HT-29 (cell line): Measurements from ENCODE around the gene RREB1. TPM values are rescaled to one million over a fixed set of nuclear protein-coding genes. Genes with fewer than 3 reads are reported as not detected.

Source experiments
- DNase-seq: peaks from one replicate; pipeline ENCODE4 v3.0.0-alpha.2; 2015; ENCODE audit warnings: low spot score
- total RNA-seq: library from RNA; depleted of rRNA; stranded (reverse); fragments of >200 nt; shearing (Covaris generic); gene quantifications from 2 replicates; pipeline ENCODE4 v1.2.3, GENCODE V29; 2014

The RREB1 gene
- total RNA-seq, 1 experiment from 2014 or later, result 23.9 TPM

DNA sequence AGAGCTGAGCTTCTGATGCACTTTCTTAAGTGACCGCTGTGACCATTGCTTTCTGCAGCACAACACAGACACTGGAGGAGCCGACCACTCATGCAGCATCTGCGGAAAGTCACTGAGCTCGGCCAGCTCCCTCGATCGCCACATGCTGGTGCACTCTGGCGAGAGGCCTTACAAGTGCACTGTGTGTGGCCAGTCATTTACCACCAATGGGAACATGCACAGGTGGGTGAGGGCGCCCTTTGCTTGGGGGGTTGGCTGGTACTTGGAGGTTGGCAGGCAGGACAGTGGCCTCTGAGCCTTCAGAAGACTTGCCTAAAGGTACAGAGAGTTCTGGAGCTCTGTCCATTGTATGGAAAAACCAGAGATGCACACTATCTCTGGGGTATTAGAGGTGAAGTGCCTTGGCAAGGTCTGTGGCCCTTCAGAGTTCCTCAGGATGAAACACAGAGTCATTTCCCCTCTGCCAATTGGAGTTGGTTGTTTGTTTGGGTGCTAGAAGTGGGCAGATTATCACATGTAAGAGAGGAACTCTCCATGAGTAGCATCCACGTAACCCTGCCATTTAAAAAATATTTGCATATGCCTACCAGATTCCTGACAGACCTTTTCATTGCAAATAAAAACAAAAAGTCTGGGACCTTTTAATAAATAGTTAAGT, 81.5 kb downstream of the RREB1 start:
- DNase-seq, result no peak

DNA sequence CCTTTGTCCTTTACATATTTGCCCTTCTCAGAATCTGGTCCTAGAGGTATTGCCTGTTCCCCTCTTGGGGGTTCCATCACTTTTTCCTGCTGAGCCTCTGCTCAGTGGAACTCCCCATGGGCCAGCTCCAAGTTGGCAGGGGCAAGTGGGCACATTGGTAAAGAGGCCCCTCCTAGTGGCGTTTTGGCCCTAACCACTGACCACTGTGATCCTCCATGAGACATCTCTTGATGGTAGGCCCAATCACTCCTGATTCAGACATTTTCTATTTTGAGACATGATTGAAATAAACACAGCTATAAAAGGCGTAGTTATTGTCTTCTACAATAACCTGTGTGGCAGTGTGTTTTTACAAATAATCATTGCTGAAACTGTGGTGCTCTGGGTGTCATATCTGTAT, 83.0 kb downstream of the RREB1 start:
- no peak for DNase-seq

GRCh38 chr6:7193122-7193521, 85.4 kb downstream of the RREB1 start:
- no peak for DNase-seq

DNA sequence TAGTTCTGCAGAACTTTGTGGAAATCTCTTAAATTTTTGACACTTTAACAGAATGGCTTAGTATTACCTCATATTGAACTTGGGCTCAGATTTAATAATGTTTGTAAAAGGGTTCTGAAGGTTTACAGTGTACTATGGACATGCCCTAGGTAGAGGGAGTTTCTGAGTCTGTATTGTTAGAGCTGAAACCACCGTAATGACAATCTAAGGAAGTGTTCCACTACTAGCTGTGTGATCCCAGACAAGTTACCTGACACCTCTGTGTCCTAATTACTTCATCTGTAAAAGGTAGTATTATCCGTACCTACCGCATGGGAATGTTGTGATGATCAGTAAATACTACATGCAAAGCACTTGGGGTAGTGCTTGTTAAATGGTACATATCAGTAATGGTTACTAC, 86.9 kb downstream of the RREB1 start:
- no peak for DNase-seq

GRCh38 chr6:7195339-7196018, 87.7 kb downstream of the RREB1 start:
- DNase-seq, result no peak

DNA sequence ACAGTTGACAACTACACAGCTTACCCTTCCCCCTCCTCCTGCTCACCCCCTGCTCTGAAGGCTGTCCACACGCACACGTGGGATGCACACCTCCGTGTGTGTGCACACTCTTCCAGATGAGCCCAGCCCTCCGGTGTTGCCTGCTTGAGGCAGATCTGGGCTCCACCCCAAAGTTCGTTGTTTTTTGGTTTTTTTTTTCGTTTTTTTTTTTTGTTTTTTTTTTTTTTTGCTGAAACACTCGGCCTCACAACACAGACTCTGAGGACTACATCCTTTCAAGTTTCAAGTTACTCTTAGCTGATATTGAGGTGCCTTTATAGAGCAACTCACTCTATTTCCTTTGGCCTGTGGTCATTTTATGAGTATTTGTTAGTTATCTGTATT, 88.2 kb downstream of the RREB1 start:
- no peak for DNase-seq

DNA sequence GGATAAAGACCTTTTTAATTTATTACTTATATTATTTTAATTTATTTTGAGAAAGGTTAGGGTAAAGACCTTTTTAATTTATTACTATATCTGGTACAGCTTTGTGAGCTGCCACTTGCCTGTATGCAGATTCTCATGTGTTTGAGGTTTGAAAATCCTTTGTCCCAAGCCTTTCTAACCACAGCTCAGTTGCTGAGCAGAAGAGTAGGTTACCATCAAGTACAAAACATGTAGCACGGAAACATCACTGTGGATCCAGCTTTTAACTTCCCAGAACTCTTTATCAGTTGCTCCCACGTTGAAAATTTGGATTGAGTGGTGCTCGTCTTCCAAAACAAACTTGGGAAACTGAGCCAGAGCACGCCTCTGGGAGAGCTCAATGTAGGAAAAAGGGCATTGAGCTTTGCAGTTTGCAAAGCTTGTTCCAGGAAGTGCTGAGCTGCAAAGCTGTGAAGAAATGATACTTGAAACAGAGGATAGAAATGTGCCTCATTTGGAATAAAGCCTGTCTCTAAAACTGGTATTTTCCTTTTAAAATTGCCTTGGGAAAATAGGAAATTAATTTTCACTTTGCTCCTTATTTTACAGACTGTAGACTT, 89.0 kb downstream of the RREB1 start:
- no peak for DNase-seq

DNA sequence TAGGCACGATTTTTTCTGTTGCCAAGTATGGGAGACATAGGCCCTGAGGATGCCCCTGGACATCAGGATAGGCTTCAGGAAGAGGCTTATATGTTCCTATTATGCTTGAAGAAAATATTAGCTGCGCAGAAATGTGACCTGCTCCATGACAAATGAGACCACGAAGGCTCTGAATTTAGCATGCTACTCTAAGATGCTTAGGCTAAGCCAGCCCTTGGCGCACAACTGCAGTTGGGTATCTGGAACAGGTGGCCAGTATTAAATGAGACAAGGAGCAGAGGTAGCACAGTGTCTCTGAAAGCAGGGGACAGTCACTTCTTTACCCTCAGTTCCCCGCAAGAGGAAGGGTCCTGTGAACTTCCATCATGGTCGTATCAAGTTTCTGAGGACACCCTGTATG, 90.0 kb downstream of the RREB1 start:
- DNase-seq, result no peak

- no peak for DNase-seq
These were observed 91.4 kb downstream of the RREB1 start for GRCh38 chr6:7198833-7199800.

DNA sequence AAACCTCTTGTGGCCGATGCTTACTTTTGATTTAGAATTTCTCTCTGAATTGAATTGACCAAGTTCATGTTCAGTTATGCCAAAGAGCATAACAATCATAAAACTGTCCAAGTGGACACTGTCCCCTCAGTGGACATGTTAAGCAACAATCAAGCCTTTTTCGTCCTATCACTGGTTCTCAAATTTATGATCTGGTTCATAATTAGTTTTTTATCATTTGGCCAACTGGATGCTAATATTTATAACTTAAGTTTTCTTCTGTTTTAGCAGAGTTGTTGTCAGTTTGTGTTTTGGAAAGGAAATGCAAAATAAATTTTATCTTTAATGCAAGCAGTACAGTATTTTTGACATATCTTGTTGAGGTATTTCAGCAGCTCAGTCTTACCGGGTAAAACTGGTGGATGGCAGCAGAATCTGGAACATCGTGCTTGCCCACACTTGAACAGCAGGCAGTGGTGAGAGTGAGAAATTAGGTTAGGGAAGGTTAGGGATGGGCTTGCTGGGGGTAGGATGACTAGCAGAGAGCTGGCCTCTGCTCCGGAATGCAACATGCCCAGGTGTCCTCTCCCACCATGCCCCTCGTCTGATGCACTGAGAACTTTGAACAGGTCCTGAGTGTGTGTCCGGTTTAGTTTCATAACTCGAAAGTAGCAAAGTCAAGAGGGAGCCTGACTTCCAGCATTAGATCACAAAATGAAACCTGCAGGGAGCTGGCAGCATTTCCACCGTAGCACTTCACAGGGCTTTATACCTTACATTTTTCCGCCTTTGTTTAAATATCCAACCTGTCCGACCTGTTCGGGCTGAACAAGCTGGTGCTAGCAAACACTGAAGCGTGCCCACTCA, 93.1 kb downstream of the RREB1 start:
- peak; percentile 80 for DNase-seq

GRCh38 chr6:7201444-7201731, 93.6 kb downstream of the RREB1 start:
- peak; percentile 3 for DNase-seq

DNA sequence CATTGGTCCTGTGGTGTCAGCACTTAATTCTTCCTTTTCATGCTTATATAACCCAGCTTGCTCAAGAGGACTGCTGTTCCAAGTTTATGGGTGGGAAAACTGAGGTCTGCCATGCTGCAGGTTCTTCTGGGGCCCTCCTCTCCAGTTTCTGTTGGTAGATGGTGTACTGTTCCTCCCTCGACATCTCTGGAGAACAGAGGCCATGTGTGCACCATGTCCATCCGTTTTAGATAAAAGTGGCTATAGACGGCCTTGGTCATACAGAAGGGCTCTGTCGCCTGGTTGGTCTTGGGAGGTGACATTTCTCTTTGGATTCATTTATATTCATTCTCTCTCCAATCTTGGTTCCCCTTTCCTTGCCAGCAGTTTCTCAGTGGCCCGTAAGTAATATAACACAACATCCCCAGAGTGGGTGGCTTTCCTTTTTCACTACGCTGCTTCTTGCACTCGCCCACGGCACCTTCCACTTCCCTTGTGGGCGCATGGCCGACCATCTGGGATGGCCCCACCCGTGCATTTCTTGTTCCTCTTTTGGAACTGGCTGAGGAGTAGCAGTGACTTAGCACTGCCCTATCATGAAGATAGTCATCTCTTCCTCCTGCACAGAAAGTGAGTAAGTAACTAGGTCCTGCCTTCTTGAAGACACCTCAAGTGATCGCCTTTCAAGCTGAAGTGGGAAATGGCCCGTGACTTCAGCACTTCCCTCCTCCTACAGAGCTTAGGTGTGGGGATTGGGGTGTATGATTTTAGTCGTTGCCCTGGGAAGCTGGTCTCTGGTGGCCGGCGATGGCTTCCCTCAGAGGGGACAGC, 94.2 kb downstream of the RREB1 start:
- DNase-seq, result no peak

DNA sequence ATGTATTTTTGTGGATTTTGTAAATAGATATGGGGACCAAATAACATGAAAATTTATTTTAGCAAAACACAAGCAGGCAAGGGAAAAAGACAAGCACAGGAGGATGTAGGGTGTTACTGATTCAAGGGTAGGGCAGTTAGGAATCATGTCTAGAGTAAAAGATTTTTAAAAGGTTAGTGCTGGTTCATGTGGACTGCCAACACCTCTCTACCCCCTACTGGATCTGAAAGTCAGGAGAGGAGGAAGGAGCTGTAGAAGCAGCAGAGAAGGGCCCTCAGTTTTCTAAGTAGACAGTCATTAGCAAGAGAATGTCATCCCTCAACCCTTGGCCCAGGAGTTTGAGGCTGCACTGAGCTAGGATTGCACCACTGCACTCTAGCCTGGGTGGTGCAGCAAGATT, 95.2 kb downstream of the RREB1 start:
- DNase-seq, result no peak

- no peak for DNase-seq
These were observed 96.2 kb downstream of the RREB1 start for GRCh38 chr6:7203939-7204338.

DNA sequence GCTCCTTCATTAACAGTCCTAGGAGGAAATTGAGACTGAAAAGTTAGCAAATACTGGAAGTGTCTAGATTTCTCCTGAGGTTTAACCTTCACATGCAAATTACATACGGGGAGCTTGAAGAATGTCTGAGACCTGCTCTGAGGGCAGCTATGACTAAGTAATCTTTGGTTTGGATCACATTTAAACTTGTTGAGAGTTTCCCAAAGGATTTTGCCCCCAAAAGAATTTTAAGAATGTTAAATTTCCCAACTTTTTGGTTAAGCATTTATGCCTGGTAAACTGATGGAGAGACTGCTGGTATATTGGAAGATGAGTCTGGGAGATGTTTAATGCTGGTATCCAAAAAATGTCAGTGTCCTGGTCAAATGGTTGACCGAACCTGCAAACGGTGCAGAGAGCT, 97.0 kb downstream of the RREB1 start:
- DNase-seq, result no peak

GRCh38 chr6:7207720-7208119, 100.0 kb downstream of the RREB1 start:
- DNase-seq, result no peak

DNA sequence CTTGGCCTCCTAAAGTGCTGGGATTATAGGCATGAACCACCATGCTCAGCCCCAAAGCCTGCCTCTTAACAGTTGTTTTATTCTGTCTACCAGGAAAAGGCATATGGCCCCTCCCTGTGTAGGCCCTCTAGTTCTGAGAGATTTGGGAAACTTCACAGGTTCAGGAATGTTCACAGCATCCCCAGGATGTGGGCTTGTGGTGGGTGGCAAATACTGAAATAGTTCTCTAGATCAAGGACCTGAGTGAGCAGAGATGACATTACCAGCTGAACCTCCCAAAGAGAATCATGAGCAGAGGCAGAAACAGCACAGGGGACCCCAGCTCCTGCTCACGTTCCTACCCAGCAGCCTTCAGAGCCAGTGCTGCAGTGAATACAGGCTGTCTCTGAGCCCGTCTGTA, 105.7 kb downstream of the RREB1 start:
- DNase-seq, result no peak

- DNase-seq, result no peak
These were observed 106.7 kb downstream of the RREB1 start for GRCh38 chr6:7214468-7214867.

DNA sequence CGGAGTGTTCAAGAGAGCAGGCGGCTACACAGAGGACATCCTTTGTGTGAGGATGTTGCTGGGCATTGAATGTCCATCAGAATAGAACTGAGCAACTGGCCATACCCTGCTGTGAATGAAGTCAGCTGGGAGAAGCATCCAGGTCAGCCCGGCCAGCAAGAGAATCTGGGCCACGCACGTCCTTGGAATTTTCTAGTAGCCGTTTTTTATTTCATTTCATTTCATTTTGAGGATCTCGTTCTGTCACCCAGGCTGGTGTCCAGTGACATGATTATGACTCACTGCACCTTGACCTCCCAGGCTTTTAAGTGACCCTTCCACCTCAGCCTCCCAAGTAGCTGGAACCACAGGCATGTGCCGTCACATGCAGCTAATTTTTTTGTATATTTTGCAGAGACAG, 107.4 kb downstream of the RREB1 start:
- DNase-seq, result no peak

GRCh38 chr6:7215798-7216231, 108.1 kb downstream of the RREB1 start:
- no peak for DNase-seq
